Upper lobe of left lung (tissue), 4 donors: ENCODE data around the gene KDM2A.

Experiments
- EP300 ChIP-seq, 4 donors: sonication (generic); formaldehyde crosslinking; IDR thresholded peaks; one replicate each; pipeline ENCODE4 v1.5.1; 2017; ENCODE audit warnings: antibody characterized with exemption in 4 of 4, control low read depth in 2 of 4
- POLR2A ChIP-seq, 4 donors: fragments of 450-650 bp; IDR thresholded peaks; one replicate each; pipeline ENCODE4 v1.5.1; 2016 to 2017; ENCODE audit warnings: antibody characterized with exemption in 4 of 4, mild to moderate bottlenecking in 2 of 4
- POLR2AphosphoS5 ChIP-seq, 2 donors: sonication (generic); formaldehyde crosslinking; IDR thresholded peaks; one replicate each; pipeline ENCODE4 v1.5.1; 2017; ENCODE audit warnings: antibody characterized with exemption in 2 of 2
- TF ChIP-seq, protein P1 (sequence below), 6 experiments: fragments of 450-650 bp in 4 of 6; fragments of 200-600 bp in 2 of 6; sonication (generic) in 2 of 6; IDR thresholded peaks; one replicate each; pipeline ENCODE4 v1.5.1; 2016 to 2019; ENCODE audit warnings: antibody characterized with exemption in 6 of 6

DNA sequence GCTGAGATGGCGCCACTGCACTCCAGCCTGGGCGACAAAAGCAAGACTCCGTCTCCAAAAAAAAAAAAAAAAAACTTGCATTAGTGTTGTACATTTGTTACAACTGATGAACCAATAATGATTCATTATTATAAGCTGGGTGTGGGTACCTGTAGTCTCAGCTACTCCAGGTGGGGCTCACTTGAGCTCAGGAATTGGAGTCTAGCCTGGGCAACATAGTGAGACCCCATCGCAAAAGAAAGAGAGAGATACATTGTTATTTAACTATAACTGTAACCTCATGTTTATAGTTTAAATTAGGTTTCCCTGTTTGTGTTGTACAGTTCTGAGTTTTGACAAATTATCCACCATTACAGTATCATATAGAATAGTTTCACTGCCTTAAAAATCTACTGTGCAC is 38.6 kb downstream of the KDM2A start:
- TF ChIP-seq, protein P1, sequence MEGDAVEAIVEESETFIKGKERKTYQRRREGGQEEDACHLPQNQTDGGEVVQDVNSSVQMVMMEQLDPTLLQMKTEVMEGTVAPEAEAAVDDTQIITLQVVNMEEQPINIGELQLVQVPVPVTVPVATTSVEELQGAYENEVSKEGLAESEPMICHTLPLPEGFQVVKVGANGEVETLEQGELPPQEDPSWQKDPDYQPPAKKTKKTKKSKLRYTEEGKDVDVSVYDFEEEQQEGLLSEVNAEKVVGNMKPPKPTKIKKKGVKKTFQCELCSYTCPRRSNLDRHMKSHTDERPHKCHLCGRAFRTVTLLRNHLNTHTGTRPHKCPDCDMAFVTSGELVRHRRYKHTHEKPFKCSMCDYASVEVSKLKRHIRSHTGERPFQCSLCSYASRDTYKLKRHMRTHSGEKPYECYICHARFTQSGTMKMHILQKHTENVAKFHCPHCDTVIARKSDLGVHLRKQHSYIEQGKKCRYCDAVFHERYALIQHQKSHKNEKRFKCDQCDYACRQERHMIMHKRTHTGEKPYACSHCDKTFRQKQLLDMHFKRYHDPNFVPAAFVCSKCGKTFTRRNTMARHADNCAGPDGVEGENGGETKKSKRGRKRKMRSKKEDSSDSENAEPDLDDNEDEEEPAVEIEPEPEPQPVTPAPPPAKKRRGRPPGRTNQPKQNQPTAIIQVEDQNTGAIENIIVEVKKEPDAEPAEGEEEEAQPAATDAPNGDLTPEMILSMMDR (IDR thresholded peaks at IDR 0.05) = no peak
- TF ChIP-seq POLR2AphosphoS5 (IDR thresholded peaks at IDR 0.05) = no peak
- no peak for TF ChIP-seq POLR2A (IDR thresholded peaks at IDR 0.05)
- no peak for TF ChIP-seq EP300 (IDR thresholded peaks at IDR 0.05)
